ENCODE data around the gene C9orf152.

DNA sequence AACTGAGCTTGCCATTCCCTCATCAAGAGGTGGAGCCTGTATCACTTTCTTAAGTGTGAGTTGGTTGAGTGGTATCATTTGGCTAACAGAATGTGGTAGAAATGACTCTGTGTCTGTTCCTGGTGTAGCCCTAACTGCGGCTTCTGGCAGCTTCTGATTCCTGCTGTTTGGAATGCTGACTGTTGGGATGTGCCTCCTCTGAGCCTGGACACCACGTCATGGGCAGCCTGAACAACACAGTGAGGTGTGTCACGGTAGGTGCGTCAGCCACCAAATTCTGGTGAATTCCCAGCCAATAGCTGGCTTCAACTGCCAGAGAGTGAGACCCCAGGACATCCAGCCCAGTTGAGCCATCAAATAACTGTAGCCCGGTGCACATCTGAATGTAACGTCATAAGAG, 6.1 kb upstream of the C9orf152 start:
- no peak for TF ChIP-seq CTCF (IDR thresholded peaks at IDR 0.05)
- TF ChIP-seq FOXJ3 (CRISPR knock-in tag; IDR thresholded peaks at IDR 0.05; ENCODE audit: borderline replicate concordance), result no peak
- TF ChIP-seq, protein P1, sequence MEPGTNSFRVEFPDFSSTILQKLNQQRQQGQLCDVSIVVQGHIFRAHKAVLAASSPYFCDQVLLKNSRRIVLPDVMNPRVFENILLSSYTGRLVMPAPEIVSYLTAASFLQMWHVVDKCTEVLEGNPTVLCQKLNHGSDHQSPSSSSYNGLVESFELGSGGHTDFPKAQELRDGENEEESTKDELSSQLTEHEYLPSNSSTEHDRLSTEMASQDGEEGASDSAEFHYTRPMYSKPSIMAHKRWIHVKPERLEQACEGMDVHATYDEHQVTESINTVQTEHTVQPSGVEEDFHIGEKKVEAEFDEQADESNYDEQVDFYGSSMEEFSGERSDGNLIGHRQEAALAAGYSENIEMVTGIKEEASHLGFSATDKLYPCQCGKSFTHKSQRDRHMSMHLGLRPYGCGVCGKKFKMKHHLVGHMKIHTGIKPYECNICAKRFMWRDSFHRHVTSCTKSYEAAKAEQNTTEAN (CRISPR knock-in tag; IDR thresholded peaks at IDR 0.05), result no peak
- TF ChIP-seq, protein P2, sequence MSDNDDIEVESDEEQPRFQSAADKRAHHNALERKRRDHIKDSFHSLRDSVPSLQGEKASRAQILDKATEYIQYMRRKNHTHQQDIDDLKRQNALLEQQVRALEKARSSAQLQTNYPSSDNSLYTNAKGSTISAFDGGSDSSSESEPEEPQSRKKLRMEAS (CRISPR knock-in tag; IDR thresholded peaks at IDR 0.05), result no peak
